Measurements from ENCODE around the gene GBF1.
"Not testable (repeated sequence)": the region's sequence is repeated elsewhere in the genome, so short reads cannot be mapped to it uniquely, and the experiment has no call there.

The GBF1 gene

GRCh38 chr10:102306006-102306405 lies 60.7 kb downstream of the GBF1 start:
- DNase-seq: no peak

GRCh38 chr10:102306710-102307109 lies 61.4 kb downstream of the GBF1 start:
- no peak for DNase-seq

DNA sequence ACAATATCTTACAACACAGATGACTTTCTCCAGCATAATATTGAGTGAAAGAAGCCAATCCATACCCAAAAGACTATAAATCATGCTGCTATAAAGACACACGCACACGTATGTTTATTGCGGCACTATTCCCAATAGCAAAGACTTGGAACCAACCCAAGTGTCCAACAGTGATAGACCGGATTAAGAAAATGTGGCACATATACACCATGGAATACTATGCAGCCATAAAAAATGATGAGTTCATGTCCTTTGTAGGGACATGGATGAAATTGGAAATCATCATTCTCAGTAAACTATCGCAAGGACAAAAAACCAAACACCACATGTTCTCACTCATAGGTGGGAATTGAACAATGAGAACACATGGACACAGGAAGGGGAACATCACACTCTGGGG lies 63.0 kb downstream of the GBF1 start:
- DNase-seq: not testable (repeated sequence)

- DNase-seq: no peak
These were observed 63.9 kb downstream of the GBF1 start for GRCh38 chr10:102309236-102309635.

DNA sequence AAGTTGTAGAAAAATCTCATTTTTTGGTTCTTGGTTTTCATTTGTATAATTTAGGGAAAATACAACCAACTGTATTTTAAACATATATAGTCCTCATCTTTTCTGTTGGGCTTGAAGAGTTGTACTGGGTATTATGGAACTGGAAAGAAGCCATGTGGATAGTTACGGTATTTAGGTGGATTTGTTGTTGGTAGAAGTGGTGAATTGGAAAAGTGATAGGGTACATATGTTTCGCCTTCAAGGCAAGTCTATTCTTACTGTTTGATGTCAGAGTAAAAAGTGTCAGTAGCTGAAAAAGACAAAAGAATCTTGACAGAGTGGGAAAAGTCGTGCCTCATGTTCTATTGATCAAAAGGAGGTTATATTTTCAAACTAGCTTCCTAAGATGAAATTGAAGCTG lies 64.6 kb downstream of the GBF1 start:
- DNase-seq: no peak

GRCh38 chr10:102310361-102311024 lies 65.2 kb downstream of the GBF1 start:
- DNase-seq: no peak

DNA sequence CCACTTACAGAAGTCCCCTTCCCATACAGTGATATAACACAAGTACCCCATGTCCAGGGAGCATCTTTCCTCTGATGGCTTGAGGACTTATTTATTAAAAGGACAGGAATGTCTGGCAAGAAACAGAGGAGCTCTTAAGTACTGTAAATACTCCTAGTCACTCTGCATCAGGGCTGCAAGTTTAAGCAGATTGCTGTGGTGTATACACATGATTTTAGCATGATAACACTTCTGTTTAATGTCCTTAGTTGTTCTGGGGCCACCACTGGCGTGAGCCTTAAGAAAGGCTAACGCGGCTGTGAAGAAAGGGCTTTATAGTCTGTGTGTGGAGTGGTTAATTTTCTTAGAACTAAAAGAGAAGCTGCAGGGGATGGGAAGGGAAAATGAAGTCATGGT lies 65.7 kb downstream of the GBF1 start:
- no peak for DNase-seq

DNA sequence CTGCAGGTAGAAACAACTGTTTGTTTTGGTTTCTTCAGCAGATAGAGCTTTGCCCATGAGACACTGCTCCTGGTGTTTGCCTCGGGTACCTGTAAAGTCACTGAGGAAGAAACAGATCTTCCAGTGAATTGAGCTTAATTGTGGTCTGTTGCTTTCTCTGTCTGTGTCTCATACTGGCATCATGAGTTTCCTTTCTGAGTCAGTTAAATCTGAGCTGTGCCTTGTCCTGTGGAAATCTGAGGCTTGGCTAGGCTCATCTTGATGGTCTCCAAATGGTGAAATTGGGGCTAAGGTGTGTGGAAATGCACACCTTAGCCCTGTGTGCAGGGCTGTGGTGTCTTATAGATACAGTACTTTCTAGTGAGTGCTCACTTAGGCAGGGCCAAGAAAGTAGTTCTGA lies 67.4 kb downstream of the GBF1 start:
- DNase-seq: no peak

DNA sequence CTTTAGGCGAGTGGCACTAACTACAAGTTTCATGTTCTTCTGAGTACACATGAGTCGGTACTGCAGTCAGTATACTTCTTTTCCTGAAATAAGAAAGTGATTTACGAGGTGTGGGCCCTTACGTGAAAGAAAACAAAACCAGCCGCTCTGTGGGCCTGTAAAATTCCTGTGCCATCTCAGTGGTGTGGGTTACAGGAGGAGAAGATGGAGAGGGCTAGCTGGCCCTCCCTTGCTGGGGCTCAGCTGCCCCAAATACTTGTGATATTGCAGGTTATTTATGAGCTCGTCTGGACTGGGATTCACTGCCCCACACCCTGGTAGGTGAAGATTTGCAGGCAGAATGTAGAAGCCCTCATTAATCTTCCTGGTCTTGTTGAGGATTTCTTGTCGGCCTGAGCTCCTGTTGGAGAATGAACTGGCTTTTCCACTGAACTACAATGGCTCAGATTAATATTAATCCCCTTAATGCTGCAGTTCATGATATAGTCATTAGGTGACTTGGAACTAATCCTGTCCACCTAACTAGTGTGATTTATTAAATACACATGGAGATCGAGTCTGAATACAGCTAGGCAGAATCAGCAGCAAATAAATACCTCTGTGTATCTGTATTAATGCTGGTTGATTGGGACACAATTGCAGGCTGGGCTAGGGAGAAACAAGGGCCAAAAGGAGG lies 68.0 kb downstream of the GBF1 start:
- no peak for DNase-seq

DNA sequence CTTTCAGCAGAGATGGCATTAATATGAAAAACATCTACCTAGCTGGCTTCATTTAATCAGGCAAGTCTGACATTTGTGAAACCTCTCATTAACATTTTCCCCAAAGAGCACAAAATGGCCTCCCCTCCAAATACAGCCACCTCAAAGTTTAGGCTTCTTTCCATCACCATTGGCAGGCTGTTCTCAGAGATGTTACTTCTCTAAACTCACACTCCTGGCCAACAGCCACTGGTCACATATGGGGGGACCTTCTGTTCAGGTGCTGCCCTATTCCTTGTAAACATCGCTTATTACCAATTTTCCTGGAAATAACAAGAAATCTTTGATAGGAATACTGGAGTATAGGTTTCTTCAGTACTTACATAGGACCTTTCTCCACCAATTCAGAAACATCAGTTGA lies 69.5 kb downstream of the GBF1 start:
- no peak for DNase-seq

- no peak for DNase-seq
These were observed 71.1 kb downstream of the GBF1 start for GRCh38 chr10:102316421-102316820.

DNA sequence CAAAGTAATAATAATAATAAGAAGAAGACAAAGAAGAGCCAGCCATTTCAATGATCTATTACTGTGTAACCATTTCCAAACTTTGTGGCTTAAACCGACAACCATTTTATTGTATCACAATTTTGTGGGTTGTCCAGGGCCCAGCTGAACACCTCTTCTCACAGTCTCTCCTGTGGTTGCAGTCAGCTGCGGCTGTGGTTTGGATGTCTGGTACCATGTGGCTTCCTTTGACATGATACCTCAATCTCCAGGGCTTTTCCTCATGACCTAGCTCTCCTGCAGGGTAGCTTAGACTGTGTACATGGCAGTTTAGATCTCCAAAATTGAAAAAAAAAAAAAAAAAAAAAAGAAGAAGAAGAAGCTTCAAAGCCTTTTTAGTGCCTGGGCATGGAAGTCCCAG lies 77.6 kb downstream of the GBF1 start:
- DNase-seq: no peak

- no peak for DNase-seq
These were observed 78.7 kb downstream of the GBF1 start for GRCh38 chr10:102324061-102324460.

GRCh38 chr10:102326031-102326430 lies 80.7 kb downstream of the GBF1 start:
- DNase-seq: no peak

DNA sequence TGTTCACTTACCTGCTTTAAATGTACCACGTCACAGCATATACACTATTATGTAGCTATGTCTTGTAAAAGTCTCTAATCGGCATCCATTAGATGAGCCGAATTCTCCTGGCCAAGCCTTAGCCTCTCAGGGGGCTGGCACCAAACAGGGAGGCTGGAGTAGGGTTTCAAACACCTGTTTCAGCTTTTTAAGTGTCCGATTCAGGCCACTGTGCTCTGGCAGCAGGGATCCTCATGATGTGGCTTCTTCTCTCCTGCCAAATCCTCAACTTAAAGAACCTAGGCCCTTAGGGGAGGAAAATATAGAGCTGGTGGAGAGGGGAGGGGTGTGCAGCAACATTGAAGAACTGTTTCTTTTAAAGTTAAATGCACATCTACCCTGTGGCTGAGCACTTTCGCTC lies 81.7 kb downstream of the GBF1 start:
- no peak for DNase-seq

DNA sequence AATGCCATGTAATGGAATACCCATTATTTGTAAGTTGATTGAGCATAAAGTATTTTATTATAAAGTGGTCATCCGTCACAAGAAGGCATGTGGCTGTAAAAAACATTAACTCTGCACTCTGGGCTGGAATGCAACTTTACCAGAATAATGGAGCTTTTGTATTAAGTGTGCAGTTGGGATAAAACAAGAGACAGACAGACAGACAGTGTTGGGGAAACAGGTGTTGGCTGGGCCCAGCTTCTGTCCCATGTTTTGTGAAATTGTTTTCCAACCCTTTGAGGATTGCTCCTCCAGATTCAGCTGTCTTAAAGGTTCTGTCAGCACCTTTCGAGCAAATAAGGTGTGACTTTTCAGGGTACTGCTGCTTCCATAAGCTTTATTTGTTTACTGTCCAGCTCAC lies 82.3 kb downstream of the GBF1 start:
- no peak for DNase-seq

DNA sequence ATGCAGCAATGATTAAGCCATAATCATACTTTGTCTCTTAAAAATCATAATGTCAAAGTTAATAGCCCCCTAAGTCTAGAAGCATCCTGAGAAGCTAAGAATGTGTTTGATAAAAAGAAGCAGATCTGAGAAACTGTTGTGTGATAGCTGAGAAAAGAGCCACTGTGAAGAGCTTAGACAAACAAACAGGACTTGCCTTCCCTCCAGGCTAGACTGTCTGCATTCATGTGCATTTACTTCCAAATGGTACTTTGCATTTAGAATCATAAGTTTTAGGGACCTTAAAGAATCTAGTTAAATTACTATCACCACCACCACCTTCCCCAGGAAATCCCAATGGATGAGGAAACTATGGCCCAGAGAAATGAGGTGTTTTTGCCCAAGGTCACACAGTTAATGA lies 87.4 kb downstream of the GBF1 start:
- DNase-seq: no peak

GRCh38 chr10:102334101-102334500 lies 88.8 kb downstream of the GBF1 start:
- peak; percentile 18 for DNase-seq

- no peak for DNase-seq
These were observed 89.9 kb downstream of the GBF1 start for GRCh38 chr10:102335184-102335583.

GRCh38 chr10:102341038-102341688 lies 95.8 kb downstream of the GBF1 start:
- DNase-seq: no peak

DNA sequence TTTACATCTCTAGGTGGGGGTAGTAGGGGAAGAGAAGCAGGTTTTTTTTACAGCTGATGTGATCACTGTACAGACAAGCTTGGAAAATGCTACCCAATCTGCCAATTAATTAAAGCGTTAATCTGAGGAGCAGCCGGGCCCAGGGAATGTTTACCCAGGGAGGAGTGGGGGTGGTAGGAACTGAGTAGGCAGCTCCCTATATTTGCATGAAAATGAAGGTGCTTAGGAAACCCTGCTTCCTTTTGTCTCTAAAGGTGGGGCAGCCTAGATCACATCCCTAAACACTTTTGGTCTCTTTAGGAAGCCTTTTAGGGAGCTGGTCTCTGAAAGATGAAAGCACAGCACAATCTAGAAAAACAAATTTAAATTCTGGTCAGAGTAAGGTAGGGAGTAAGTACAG lies 97.1 kb downstream of the GBF1 start:
- DNase-seq: no peak

- DNase-seq: no peak
These were observed 97.6 kb downstream of the GBF1 start for GRCh38 chr10:102342958-102343357.

DNA sequence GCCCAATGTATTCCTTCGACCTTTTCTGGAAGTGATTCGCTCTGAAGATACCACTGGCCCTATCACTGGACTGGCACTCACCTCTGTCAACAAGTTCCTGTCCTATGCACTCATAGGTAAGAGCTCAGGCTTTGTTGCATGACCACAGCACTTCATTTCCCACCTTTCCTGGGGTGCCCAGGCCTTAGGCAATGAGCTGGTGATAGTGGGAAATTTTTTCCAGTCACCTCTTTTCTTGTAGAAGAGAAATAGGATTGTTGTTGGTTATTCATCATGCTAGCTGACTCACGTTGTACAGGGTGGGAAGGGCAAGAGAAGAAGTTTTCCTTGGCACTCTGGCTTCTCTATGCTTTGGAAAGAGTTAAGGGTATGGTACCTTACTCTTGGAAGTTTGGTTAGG lies 98.7 kb downstream of the GBF1 start:
- DNase-seq: no peak

DNA sequence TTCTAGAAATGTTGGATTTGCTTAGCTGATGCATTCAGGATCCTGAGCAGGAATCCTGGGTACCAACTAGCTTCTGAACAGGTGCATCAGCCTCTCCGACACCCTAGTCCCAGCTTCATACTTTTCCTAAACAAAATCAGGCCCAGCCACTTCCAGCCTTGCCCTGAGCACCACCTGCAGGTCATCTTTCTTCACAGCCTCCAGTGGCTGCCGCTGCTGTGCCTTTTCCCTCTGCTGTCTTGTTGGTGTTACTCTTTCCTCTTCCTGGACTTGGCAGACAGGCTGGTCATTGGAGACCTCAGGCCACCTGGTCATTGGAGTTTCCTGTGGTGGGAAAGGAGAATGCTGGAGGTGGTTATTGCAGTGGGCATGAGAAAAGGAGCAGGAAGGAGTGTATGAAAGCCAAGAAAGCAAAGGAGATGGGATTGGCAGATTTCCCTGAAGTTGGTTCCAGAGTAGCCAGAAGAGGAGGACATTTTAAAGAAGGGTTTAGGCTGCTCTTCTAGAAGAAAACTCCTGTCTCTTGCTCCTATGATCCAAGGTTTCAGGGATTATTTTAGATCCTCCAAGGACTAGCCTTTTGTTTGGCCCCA lies 102.0 kb downstream of the GBF1 start:
- no peak for DNase-seq
